WERI-Rb-1 (cell line): ENCODE measurements around the gene PGF.

Experiments
- DNase-seq: peaks from one replicate; pipeline ENCODE4 v3.0.0-alpha.2; 2020
- H3K27ac ChIP-seq: fragments of 250-450 bp; sonication (Bioruptor Pico); 2 replicates; pipeline ENCODE4 v1.5.1; 2020; ENCODE audit warnings: mild to moderate bottlenecking, moderate library complexity
- H3K27me3 ChIP-seq: fragments of 250-450 bp; sonication (Bioruptor Pico); 2 replicates; pipeline ENCODE4 v1.5.1; 2021; ENCODE audit warnings: mild to moderate bottlenecking, low read depth, moderate library complexity; ENCODE audit not compliant: insufficient read depth, severe bottlenecking
- H3K36me3 ChIP-seq: fragments of 250-450 bp; sonication (Bioruptor Pico); 2 replicates; pipeline ENCODE4 v1.5.1; 2020; ENCODE audit warnings: mild to moderate bottlenecking, moderate library complexity
- H3K4me3 ChIP-seq: 2 replicates; pipeline ENCODE4 v1.5.1; 2011; ENCODE audit warnings: low read depth, mild to moderate bottlenecking, control low read depth, low read length
- H3K9me3 ChIP-seq: fragments of 250-450 bp; sonication (Bioruptor Pico); 2 replicates; pipeline ENCODE4 v1.5.1; 2021; ENCODE audit warnings: mild to moderate bottlenecking, moderate library complexity; ENCODE audit not compliant: severe bottlenecking
- CTCF ChIP-seq: IDR thresholded peaks from 2 replicates; pipeline ENCODE4 v1.5.1; 2011; ENCODE audit warnings: low read depth, mild to moderate bottlenecking, control low read depth, inconsistent platforms, low read length

Gene PGF

DNA sequence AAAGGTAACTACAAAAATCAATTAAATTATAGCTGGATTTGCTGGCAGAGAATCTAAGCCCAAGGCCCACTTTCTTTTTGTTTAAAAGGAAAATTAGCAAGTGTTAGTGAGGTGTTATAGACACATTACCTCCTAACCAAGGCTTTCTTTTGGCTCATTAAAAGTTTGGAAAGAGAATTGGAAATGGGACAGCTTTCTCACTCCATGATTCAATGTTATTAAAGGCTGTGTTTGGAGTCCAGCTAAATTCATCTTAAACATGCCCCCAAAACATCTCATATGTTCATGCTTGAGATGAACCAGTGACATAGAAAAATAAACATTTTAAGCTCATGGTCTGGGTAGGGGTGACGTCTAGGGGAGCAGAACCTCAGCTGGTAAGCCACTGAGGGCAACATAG lies 13.4 kb upstream of the PGF start:
- Histone ChIP-seq H3K4me3 (no peak overlapping the region), H3K9me3 (no peaks in the 10 kb centered on the region), H3K36me3 (no peaks in the 10 kb centered on the region), H3K27ac (no peak overlapping the region), H3K27me3 (no peaks in the 10 kb centered on the region)
- TF ChIP-seq CTCF, result no peak
- no peak for DNase-seq

- no peaks in the 10 kb centered on the region for H3K36me3 ChIP-seq
- TF ChIP-seq CTCF, result no peak
- no peak overlapping the region for H3K4me3 ChIP-seq
- H3K27me3 ChIP-seq, result no peaks in the 10 kb centered on the region
- no peaks in the 10 kb centered on the region for H3K9me3 ChIP-seq
- no peak overlapping the region for H3K27ac ChIP-seq
- no peak for DNase-seq
These were observed 10.2 kb upstream of the PGF start for GRCh38 chr14:74965486-74966153.

GRCh38 chr14:74964787-74965485 lies 9.5 kb upstream of the PGF start:
- TF ChIP-seq CTCF, result no peak
- Histone ChIP-seq H3K36me3 (no peaks in the 10 kb centered on the region), H3K27me3 (no peaks in the 10 kb centered on the region), H3K4me3 (no peak overlapping the region), H3K9me3 (no peaks in the 10 kb centered on the region), H3K27ac (no peak overlapping the region)
- DNase-seq, result no peak

- H3K27me3 ChIP-seq, result no peaks in the 10 kb centered on the region
- H3K27ac ChIP-seq, result peak overlapping the region; percentile 37; the same call in 1 of the 2 replicates
- H3K9me3 ChIP-seq, result no peaks in the 10 kb centered on the region
- H3K36me3 ChIP-seq, result no peaks in the 10 kb centered on the region
- no peak for TF ChIP-seq CTCF
- DNase-seq, result peak; percentile 41
- no peak overlapping the region for H3K4me3 ChIP-seq
These were observed 8.4 kb upstream of the PGF start for GRCh38 chr14:74963705-74964271.

GRCh38 chr14:74963178-74963704 lies 7.8 kb upstream of the PGF start:
- H3K4me3 ChIP-seq, result no peak overlapping the region
- no peaks in the 10 kb centered on the region for H3K9me3 ChIP-seq
- DNase-seq, result no peak
- H3K27ac ChIP-seq, result peak overlapping the region; percentile 23; the same call in 1 of the 2 replicates
- H3K36me3 ChIP-seq, result no peaks in the 10 kb centered on the region
- TF ChIP-seq CTCF, result no peak
- H3K27me3 ChIP-seq, result no peaks in the 10 kb centered on the region
